Stimulated activated CD8-positive, alpha-beta memory T cell treated with anti-CD3 and anti-CD28 coated beads, Interleukin-2, amount 100 ng/mL, for 48 hours (primary cell): ENCODE results near the gene CSRP1.

ENCODE experiments used
- DNase-seq, 2 donors: peaks; one replicate each; pipeline ENCODE4 v3.0.0-alpha.2; 2020; ENCODE audit warnings: low read depth in 2 of 2

Gene CSRP1

DNA sequence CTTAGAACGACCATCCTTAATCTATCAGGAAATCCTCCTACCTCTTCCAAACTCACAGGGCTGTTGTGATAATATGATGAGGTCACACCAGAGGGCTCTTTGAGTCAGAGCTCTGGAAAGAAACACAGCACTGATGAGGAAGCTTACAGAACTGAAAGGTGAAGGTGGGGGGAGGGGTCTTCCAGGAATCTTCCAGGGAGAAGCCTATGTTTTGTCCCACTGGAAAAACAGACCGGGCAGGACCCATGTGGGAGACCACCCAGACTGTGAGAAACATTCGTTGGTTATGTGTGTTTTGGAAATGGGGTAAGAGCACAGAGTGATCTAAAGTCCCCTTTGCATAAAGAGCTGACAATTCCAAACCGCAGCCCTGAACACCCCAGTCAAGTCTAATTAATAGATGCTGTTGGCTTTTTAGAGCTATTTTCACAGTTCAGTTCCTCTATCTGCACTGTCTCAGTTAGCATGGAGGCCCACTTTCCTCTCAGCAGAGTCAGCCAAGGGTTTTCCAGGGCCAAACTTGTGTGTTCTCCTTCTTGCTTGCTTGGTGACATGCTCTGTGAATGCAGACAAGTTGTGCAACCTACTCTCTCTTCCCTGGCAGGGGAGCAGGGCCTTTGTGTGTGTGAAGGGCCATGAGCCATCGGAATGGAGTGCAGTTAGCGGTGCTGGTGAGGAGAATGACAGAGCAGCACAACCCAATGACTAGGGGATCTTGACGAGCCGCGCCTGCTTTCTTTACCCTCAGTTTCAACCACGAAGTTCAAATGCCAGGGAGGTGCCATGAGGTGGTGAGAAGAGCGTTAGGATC, 50.2 kb downstream of the CSRP1 start:
- no peak for DNase-seq

DNA sequence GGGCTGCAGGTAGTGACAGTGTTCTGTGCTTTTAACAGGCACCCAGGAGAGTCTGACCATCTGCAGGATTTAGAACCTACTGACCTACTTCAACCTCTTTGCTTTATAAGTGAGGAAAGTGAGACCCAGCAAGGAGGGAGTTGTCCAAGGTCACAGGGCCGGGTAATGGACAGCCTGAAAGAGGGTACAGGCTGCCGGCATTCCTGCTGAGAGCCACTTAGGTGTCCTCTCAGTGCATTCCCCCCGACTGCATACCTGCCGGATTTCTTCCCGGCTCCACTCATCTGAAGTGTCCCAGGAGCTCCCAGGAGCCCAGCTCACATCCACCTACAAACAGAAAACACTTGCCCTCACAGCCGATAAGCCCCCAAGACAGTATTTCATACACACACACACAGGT, 51.8 kb downstream of the CSRP1 start:
- DNase-seq = no peak

DNA sequence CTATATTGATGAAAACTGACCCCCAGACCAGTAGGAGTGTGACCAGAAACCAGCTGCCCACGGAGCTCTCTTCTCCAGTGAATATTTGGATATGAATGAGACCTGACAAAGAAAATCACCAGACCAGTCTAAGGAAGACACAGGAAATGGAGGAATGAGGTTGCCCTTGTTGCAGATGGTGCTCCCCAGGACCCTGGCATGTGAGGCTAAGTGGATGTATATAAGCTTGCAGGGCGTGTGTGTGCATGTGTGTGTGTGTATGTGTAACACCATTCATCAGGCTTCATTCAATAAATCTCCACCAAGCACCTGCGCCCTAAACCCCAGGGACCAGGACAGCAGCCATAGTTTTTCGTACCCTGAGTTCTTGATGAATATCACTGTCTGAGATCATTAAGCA, 52.3 kb downstream of the CSRP1 start:
- DNase-seq = no peak

DNA sequence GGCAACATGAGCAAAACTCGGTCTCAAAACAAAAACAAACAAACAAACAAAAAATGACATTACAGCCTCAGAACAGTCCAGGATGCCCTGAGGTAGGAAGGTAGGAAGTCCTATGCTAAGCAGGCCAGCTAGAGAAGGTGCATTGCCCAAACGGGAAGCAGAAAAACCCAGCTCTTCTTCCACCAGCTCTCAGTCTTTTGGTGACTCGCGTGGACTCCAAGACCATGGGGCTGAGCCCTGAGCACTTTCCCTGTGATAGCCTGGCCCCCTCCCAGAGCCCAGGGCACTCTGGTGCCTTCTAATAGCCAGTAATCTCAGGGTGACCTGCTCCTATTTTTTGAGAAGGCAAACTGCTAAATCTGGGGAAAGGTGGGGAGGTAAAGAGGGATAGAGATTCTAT, 54.1 kb downstream of the CSRP1 start:
- no peak for DNase-seq

DNA sequence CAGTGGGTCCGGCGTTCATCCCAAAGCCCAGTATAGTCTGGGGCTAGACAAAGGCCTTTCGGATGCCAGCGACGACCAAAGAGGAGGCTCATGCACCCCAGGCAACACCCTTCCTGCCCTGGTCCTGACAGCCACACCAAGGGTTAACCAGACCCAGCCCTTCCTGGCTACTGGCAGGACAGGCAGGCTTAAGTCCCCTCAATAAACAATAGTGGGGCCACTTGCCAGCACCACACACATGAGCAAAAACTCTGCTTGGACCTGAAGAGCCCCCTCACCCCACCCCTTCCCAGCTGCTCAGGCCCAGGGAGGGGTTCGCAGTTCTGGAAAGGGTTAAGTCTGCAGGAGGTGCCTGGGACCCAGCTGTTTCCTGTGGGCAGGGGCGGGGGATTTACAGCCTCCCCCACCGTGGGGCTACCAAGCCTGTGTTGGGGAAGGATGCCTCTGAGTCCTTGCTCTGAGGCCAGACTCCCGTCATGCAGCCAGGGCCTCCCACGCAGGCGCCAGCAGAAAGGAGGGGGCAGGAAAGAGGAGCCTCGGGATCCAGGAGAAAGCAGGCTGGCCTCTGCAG, 56.1 kb downstream of the CSRP1 start:
- no peak for DNase-seq

DNA sequence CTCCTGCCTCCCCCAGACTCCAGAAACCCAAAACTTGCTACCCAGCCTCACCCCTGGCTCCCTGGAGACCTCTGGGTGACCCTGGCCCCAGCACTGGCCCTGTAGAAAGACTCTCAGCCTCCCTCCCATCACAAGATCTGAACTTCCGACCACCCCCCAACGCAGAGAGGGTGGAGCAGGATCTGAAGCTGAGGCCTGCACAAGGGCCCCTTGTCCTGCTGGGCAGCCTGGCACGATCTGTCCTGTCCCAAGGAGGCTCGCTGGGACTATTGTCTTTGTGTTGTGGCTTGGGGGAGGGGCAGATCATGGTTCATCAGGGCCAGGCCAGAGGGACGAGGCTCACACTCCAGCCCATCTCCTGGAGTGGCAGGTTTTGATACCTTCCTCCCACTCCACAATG, 57.9 kb downstream of the CSRP1 start:
- no peak for DNase-seq

DNA sequence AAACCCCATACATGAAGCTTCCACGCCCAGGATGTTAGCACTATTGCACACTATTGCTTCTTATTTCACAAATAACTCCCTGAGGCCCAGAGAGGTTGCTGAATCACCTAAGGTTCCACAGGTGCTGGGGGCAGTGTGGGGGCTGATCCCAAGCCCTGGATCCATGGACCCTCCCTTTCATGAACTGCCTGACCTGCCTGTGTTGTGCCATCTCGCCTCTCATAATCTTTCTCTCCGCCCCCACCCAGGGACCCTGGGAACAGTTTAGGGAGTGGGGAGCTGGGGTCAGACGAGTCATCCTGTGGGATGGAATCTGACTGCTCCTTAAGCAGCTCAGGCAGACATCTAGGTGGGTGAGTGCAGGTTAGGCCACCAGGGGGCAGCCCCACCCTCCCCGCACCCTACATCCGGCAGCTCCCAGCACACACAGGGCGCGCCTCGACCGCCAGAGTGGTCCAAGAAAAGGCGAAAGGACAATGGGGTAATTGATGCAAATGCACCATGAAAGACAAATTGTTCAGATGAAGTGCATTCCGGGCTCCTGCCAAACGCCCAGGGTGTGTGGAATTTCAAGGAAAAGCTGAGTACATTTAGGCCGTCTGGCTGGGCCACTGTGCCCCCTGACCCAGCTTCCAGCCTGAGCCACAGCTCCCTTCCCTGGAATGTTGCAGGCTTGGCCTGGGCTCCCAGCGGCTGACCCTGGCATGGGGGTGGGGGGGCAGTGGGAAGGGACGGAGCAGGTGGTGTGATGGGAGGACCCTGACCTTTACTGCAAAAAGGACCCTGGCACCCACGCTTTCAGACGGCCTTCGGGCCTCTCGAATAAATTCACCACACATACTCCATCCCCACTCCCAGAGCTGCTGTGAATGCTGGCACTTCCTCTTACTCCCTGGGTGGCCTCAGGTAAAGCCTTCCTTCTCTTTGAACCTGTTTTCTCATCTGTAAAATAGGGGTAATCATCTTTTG, 58.7 kb downstream of the CSRP1 start:
- DNase-seq = peak in 1 of 2 donors; percentile 69

DNA sequence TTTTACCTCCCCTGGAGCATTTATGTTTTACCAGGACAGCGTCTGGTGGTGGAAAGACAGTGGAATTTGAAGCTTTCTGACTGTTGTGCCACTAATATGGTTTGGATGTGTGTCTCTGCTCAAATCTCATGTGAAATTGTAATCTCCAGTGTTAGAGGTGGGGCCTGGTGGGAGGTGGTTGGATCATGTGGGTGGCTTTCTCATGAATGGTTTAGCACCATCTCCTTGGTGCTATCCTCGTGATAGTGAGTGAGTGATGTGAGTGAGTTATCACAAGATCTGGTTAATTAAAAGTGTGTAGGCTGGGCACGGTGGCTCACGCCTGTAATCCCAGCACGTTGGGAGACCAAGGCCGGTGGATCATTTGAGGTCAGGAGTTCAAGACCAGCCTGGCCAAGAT, 61.6 kb downstream of the CSRP1 start:
- DNase-seq = no peak

DNA sequence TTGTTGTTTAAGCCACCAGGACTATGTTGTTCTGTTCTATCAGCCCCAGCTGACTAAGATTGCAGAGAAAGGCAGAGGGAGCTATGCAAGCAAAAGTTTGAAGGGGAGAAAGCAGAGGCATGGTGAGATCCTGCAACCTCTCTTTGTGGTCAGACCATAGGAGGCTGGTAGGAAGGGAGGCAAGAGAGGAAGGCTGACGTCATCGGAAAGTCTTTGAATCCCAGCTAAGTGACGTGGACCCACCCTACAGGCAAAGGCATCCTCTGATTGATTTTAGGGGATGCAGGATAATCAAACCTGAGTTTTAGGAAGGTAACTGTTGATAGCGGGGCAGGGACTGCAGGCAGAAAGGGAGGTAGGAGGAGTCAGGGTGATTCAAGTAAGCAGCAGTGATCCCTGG, 62.1 kb downstream of the CSRP1 start:
- DNase-seq = no peak

DNA sequence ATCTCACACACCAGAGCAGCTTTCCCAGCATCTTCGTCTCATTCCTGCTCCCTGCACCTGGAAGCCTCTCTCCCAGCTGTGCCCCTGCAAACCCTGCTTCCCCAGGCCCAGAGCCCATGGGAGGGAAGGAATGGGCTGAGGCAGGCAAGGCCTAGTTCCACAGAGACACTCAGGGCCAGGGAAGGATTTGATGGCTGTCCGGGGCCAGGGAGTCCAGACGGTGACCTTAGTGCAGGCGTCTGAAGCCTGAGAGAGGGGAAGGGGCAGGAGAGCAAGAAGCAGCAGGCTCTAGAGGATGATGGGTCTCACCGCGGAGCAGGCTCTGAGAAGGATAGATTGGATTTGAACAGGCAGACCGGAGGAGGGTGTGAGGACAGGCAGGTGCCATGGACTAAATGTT, 63.2 kb downstream of the CSRP1 start:
- no peak for DNase-seq

DNA sequence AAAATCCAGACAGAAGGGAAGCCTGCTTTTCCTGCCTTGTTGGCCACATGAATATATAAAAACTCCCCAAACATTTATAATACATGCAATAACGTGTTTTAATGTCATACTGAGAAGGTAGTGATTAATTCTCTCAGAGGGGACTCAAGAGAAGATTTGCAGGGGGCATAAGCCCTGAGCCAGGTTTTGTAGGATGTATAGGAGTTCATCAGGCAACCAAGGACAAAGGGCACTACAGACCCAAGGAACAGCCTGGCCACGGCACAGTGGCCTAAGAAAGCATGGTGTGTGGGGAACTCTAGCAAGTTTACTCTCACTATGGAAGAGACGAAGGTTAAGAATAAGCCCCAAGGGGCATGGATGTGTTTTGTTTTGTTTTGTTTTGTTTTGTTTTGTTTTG, 70.0 kb downstream of the CSRP1 start:
- DNase-seq = no peak

DNA sequence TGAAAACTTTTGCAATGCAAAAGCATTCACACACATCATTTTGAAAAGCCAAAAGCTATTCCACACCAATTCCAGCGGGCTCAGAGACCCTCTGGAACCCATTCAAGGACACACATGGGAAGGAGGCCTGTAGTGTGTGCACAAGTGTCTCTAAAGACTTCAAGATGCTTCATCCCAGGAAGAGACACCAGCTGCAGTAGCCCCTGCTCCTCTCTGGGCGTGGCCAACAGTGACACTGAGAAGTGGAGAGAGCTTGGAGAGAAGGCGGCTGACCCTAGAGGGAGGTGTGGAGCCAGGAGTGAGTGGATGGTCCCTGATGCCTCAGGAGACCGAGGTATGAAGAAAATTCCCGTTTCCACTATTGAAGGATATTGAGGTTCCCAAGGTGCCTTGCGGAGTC, 70.5 kb downstream of the CSRP1 start:
- DNase-seq = no peak

DNA sequence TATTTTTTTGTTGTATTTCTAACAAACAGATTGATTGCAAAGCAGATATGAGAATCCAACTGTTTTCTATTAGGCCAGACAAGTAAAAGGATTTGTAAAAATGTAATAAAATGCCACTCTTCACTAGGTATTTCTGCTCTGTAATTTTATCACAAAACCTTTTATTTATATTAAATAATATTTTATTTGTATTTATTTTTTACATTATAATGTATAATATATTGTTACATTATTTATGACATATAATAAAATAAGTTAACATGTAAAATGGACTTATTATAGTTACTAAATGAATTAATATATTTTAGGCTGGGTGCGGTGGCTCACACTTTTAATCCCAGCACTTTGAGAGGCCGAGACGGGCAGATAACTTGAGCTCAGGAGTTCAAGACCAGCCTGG, 72.7 kb downstream of the CSRP1 start:
- DNase-seq = no peak

DNA sequence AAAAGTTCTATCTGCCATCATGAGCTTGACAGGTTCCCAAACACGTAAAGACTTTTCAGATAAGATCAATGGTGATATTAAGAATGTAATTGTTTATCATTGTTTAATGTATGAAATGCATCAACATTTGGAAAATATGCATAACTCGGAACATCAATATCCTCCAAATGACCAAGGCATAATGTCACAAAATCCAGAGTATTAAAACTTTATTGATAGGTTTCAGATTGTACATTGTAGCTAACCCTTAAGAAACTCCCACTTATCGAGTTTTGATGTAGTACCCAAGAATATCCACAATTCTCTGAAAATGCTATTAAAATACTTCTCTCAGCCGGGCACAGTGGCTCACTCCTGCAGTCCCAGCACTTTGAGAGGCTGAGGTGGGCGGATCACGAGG, 73.3 kb downstream of the CSRP1 start:
- DNase-seq = no peak
